Mucosa of gallbladder (tissue), 1 donor: ENCODE results near the gene GTF3C6. TPM values are rescaled to one million over a fixed set of nuclear protein-coding genes. Genes with fewer than 3 reads are reported as not detected.
A peak's percentile ranks its signal among the peaks of the same experiment; 100 is the strongest.
"Not testable (repeated sequence)": the region's sequence is repeated elsewhere in the genome, so short reads cannot be mapped to it uniquely, and the experiment has no call there.

Experiments
- DNase-seq: peaks from one replicate; pipeline ENCODE4 v3.0.0-alpha.2; 2020; ENCODE audit warnings: low spot score
- total RNA-seq: library from RNA; stranded (reverse); gene quantifications from one replicate; pipeline ENCODE4 v1.2.1, GENCODE V29; 2021
- donor health status: DM: no; HTN: no; CAD: no.

The GTF3C6 gene, protein sequence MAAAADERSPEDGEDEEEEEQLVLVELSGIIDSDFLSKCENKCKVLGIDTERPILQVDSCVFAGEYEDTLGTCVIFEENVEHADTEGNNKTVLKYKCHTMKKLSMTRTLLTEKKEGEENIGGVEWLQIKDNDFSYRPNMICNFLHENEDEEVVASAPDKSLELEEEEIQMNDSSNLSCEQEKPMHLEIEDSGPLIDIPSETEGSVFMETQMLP
- total RNA-seq: 137 TPM

DNA sequence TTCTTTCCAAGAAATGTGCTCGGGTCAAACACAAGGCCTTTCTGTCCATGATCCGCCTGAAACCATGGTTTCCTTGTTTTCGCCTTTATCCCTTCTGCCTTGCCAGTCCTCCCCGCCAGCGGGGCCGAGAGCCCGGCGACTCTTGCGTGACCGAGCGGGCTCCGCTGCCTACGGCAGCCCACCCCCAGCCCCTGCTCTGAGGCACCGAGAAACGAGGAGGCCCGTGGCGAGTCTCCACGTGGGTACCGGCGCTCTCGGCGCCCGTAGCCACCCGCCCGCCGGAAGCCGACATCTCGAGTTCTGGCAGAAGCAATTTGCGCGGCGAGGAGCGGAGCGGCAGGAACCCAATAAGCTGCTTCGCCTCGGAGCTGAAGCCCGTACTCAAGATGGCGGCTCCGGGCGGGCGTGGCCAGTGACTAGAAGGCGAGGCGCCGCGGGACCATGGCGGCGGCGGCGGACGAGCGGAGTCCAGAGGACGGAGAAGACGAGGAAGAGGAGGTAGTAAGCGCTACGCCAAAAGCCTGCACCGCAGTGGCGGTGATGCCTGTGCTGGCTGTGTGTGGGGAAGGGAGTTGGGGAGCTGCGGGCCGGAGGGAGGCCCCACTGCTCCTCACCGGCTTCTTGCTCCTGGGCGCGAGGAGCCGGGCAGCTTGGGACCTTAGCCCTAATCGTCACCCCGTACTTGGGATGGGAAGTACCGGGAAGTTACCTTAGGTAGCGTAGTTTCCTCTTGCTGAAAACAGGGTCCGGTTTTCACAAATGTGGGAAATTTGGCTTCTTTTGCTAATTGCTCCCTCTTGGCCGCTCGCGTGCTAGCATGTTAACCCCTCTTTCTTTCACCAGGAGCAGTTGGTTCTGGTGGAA lies at the start of gene GTF3C6:
Gene GTF3C6, plus strand, starts transcription at position 378 of the 864 bp plus-strand sequence. Its CDS starts 64 bp downstream, at position 442.
- peak; percentile 93 for DNase-seq

DNA sequence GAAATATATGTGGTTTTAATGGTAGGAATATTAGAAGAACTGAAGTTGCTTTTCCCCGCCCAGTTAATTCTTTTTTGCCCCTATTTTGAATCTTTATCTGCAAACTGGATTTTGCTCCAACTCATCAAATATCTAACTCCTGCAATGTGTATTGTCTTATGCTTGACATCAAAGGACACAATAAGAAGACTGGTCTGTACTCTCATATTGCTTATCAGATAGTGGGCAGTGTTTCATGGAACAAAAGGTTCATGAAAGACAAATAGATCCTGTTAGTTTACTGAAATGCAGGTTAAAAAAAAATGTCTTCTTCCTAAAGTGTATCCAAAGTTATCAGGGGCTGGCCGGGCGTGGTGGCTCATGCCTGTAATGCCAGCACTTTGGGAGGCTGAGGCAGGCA lies 27.7 kb upstream of the GTF3C6 start:
- DNase-seq: no peak

DNA sequence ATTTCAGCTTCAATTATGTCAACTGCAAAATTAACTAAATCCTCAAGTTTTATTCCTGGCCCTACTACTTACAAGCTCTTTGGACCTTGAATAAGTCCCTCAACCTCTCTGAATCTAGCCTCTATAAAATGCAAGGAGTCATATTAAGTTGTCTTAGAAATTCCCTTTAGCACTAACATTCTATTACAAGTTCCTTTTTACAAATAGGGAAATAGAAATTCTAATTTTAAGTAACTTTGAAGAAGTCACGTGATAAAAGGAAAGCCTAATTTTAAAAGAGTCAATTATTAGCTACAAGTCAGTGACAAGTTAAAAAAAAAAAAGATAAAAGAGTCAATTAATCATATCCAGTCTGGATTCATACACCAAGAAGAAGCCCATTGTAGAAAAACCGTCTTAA lies 24.6 kb upstream of the GTF3C6 start:
- no peak for DNase-seq

DNA sequence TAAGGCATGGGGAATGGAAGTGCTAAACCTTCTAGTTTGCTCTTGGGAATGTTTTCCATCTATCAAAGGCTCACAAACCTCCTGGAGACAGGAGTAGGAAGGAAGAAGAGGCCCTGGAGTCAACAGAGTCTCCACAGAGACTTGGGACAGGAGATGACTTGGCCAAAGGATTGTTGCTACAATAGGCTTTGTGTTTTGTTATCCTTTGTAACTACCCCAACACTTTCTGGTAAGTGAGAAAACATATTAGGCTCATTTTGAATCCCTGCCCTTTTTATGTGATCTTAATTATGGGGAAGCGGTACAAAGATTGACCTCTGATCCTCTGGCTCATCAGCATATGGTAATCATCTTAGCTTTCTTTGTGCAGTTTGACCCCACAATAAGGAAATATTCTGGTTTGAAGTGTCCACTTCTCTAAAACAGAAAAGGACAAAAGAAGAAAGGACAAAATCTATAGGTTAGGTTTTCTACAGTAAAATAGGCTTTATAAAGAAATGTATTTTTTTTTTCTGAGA lies 24.1 kb upstream of the GTF3C6 start:
- no peak for DNase-seq

DNA sequence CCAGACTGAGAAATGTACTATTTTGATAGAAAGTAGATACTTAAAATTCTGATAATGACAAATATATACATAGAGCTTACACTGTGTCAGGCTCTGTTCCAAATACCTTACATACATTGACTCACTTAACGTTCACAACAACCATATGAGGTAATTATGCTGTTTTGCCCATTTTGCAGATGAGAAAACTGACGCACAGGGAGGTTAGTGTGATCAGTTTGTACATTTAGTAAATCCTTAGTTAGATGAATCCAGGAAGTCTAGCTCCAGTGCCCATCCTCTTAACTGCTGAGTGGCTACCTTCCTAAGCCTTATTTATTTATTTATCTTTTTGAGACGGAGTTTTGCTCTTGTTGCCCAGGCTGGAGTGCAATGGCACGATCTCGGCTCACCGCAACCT lies 23.3 kb upstream of the GTF3C6 start:
- DNase-seq: no peak

DNA sequence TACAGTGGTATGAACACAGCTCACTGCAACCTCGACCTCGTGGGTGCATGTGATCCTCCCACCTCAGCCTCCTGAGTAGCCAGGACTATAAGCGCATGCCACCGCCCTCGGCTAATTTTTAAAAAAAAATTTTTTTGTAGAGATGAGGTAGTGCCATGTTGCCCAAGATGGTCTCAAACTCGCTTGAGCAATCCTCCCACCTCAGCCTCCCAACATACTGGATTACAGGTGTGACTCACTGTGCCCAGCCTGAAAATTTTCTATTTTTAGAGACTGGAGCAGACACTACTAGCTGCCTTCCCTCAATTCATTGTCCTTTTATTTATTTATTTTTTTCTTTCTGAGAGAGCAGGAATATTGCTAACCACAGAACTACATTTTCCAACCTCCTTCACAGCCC lies 20.3 kb upstream of the GTF3C6 start:
- DNase-seq: no peak

DNA sequence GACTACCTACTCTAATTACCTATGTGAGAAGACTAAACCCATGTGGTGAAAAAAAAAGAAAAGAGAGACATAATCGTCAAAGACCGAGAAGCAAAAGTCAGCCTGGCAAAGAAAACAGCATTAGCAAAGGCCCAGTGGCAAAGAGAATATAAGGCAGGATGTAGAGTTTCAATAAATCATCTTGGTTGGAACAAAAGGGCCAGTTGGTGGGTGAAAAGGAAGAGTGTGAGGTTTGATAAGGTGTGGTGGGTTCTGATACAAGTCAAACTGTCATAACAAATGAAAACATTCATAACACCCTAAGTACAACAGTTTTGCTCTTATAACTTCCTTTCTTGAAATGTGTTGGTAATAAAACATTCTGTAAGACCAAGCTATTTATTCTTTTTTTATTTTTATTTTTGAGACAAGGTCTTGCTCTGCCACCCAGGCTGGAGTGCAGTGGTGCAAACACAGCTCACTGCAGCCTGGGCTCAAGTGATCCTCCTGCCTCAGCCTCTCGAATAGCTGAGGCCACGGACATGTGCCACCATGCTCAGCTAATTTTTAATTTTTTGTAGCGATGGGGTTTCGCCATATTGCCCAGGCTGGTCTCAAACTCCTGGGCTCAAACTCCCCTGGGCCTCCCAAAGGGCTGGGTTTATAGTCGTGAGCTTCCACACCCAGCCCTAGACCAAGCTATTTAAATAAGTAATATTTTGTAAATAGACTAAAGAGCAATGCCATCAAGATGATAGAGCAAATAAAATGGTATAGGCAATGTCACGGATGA lies 18.9 kb upstream of the GTF3C6 start:
- DNase-seq: no peak

DNA sequence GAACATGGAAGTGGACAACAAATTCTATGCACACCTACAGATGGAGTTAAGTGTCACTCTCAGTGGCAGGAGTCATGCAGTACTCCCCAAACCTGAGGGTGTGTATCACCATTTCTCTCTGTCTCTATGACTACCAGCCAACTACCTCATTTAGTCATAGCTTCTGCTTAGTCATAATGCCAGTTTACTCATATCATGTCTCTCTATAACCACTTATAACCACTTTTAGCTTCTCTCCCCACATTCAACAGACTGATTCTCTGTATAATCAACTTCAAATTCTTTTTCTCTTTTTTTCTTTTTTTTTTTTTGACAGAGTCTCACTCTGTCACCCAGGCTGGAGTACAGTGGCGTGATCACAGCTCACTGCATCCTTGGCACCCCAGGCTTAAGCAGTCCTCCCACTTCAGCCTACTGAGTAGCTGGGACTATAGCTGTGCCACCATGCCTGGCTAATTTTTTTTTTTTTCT lies 13.8 kb upstream of the GTF3C6 start:
- no peak for DNase-seq

DNA sequence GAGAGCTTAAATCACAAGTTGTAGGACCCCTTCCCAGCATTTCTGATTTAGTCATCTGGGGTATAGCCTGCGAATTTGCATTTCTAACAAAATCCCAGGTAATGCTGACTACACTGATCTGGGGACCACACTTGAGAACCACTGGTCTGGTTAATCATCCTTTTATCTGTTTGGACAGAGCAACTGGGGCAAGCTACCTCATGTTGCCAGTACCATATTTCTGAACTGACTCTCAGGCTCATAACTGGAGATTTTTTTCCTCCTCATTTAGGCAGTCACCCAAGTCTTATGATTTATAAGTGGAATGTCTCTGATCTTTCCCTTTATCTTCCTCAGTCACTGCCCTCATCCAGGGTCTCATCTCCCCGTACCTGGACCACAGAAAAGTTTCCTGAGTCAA lies 12.0 kb upstream of the GTF3C6 start:
- no peak for DNase-seq

DNA sequence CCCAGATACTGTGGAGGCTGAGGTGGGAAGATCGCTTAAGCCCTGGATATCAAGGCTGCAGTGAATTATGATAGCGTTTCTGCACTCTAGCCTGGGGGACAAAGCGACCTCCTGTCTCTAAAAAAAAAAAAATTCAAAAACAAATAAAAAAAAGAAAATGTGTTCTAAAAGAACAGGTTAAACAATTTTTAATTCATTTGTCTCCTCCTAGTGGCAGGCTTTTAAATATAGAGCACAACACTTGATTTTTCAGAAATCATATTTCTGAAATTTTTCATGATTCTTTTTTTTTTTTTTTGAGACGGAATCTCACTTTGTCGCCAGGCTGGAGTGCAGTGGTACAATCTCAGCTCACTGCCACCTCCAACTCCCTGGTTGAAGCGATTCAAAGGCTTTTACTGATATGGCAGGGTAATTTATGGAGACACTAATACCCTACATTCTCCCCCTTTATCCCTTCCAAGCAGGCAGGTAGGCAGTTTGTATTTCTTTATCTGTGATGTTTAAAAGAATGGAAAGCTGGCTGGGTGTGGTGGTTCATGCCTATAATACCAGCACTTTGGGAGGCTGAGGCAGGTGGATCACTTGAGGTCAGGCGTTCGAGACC lies 8.7 kb upstream of the GTF3C6 start:
- no peak for DNase-seq

DNA sequence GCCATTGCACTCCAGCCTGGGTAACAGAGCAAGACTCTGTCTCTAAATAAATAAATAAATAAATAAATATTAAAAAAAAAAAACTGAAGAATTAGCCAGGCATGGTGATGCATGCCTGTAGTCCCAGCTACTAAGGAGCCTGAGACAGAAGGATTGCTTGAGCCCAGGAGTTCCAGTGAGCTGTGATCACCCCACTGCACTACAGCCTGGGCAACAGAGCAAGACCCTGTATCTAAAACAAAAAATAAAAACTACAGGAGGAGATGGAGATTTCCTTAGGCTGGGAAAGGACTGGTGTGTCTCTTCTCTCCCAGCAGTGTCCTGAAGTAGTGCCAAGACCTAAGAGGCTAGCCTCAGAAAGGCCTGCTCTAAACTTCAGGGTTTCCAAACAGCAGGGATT lies 8.1 kb upstream of the GTF3C6 start:
- no peak for DNase-seq

DNA sequence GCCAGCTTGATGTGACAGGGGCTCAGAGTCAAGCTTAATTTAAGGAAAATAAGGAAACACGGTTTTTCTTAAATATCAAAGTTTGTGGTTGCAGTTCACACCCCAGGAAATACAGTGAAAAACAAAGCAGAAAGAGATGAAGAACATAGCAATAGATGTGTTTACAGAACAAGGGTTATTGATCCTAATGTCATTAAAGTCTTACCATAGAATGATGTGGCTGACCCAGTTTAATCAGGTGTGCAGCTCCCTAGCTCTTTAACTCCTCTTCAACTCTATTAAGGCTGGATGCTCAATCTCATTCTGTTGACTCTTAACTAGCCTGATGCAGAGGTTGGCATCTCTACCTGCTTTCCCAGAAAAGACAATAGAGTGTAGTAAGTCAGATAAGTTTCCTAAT lies 7.5 kb upstream of the GTF3C6 start:
- DNase-seq: peak; percentile 48

DNA sequence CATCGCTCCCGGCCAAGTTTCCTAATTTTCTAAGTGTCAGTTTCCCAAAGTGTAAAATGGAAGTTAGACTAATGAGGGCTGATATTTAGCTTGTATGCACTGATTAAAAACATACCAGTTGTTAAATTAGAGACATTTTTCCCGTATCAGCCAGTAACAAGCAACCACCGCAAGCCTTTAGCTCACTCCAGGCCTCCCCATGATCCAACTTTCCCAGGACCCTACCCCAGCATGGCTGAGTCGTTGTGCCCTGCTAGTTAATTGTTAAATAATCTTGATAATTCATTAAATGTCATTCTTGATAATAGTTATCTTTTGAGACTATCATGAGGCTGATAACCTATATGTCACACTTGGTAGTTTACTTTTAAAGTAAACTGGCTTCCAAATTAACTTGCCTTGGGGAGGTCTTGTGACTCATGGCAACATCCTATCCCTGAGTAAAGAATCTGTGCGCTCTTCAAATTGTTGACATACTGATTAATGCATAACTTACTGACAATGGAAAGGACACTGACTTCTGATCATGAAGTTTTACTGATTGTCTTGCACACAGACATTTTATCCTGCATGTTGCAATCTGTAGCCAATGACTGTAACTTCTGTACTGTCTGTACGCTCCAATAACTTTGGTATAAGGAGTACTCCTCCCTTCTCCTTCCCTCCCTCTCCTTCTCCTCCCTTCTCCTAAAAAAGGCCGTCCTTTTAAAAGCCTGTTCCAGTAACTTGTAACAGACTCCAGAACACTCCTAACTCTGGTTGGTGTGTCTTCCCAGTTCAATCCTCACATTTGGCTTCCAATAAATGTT lies 6.3 kb upstream of the GTF3C6 start:
- DNase-seq: peak; percentile 67

DNA sequence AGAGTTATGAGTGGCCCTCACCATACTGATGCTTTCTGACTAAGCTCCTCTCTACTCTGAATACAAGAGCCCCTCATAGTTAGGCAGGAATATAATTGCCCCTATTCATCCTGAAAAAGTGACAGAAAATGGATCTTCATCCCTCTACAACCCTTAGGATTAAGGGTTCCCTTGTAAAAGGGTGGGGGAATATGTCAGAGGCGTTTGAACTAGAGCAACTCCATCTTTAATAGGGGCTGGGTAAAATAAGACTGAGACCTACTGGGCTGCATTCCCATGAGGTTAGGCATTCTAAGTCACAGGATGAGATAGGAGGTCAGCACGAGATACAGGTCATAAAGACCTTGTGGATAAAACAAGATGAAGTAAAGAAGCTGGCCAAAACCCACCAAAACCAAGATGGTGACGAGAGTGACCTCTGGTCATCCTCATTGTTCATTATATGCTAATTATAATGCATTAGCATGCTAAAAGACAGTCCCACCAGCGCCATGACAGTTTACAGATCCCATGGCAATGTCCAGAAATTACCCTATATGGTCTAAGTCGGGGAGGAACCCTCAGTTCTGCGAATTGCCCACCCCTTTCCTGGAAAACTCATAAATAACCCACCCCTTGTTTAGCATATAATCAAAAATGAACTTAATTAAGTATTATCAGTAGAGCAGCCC lies 4.7 kb upstream of the GTF3C6 start:
- DNase-seq: no peak

DNA sequence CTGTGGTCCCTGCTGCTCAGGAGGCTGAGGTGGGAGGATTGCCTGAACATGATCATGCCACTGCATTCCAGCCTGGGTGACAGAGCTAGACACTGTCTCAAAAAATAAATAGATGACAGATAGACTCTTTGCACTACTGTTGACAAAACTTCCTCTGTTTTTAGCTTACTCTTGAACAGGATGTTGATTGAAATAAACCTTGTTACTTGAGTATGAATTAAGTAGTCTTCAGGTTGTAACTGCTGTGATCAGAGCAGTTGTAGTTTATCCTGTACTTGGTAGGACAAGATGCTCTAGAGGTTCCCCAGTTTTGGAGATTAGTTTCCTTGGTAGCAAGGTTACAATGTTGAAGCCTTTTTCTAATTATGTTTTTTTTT lies 1.5 kb downstream of the GTF3C6 start:
- no peak for DNase-seq

DNA sequence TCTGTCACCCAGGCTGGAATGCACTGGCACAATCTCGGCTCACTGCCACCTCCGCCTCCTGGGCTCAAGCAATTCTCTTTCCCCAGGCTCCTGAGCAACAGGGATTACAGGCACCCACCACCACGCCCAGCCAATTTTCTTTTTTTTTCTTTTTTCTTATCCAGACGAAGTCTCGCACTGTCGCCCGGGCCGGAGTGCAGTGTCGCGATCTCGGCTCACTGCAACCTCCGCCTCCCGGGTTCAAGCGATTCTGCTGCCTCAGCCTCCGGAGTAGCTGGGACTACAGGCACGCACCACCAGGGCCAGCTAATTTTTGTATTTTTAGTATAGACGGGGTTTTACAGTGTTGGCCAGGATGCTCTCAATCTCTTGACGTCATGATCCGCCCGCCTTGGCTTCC lies 4.1 kb downstream of the GTF3C6 start:
- DNase-seq: not testable (repeated sequence)

DNA sequence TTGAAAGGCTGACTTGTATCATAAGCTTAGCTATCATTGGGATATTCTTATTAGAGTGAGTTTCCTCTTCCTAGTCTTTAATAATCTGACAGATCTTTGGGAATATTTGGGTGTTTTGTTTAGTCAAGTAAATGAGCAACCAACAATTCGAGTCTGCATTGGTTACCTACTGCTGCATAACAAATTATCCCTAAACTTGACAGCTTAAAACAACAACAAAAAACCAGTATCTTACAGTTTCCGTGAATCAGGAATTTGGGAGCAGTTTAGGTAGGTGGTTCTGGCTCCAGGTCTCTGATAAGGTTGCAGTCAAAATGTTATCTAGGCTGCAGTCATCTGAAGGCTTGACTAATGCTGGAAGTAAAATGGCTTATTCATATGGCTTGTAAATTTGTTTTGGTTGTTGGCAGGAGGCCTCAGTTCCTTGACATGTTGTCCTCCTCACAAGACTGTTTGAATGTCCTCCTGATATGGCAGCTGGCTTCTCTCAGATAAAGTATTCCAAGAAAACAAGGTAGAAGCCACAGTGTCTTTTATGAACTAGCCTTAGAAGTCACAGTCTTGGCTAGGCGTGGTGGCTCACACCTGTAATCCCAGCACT lies 7.2 kb downstream of the GTF3C6 start:
- DNase-seq: no peak

DNA sequence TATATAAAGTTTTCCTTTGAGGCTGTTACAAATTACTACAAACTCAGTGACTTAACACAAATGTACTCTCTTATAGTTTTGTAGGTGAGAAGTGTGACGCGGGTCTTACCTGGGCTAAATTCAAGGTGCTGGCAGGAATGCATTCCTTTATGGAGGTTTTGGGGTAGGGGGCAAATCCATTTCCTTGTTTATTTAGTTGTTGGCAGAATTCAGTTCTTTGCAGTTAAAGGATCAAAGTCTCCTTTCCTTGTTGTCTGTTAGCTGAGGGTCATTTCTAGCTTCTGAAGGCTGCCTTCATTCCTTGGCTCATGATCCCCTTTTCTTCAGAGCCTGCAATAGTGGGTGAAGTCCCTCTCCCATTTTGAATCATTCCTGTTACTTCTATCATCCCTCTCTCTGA lies 10.2 kb downstream of the GTF3C6 start:
- DNase-seq: not testable (repeated sequence)

DNA sequence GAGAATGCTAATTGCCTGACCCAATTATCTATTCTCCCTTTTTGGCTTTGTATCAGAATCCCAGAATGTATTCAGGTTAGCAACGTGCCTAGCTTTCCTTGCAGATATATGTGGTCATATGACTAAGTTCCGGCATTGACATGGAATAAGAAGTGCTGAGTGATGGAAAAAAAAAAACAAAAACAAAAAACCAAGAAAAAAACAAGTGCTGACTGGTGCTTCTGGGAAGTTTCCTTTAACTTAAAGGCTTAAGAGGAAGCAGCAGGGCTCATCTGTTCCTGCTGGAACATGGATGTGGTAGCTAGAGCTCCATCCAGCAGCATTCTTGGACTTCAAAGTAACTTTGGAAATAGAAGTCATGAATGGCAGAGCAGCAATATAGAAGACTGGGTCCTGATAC lies 13.0 kb downstream of the GTF3C6 start:
- no peak for DNase-seq

DNA sequence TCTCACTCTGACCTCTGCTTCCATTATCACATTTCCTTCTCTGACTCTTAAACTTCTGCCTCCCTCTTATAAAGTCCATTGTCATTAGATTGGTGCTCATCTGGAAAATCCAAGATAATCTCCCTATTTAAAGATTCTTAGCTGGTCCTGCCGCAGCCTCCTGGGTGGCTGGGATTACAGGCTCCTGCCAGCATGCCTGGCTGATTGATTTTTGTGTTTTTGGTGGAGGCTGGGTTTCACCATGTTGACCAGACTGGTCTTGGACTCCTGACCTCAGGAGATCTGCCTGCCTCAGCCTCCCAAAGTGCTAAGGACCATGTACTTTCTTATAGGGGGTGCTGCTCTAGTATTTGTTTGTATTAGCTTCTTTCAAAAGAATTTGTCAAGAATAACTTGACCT lies 18.1 kb downstream of the GTF3C6 start:
- DNase-seq: no peak
